ENCODE measurements around the gene RERG.

RERG gene

GRCh38 chr12:15157269-15157671 is 63.9 kb downstream of the RERG start:
- TF ChIP-seq CTCF (IDR thresholded peaks at IDR 0.05; ENCODE audit: extremely low read depth, missing control alignments) = no peak
- no peak for DNase-seq (ENCODE audit: low spot score)

- DNase-seq (ENCODE audit: low spot score) = no peak
- no peak for TF ChIP-seq CTCF (IDR thresholded peaks at IDR 0.05; ENCODE audit: extremely low read depth, missing control alignments)
Measured at GRCh38 chr12:15155271-15155670, 65.9 kb downstream of the RERG start.

- DNase-seq (ENCODE audit: low spot score) = no peak
- TF ChIP-seq CTCF (IDR thresholded peaks at IDR 0.05; ENCODE audit: extremely low read depth, missing control alignments) = no peak
Measured at GRCh38 chr12:15154103-15154502, 67.1 kb downstream of the RERG start.

- no peak for TF ChIP-seq CTCF (IDR thresholded peaks at IDR 0.05; ENCODE audit: extremely low read depth, missing control alignments)
- DNase-seq (ENCODE audit: low spot score) = no peak
Measured at GRCh38 chr12:15152868-15153267, 68.3 kb downstream of the RERG start.

GRCh38 chr12:15152456-15152855 is 68.8 kb downstream of the RERG start:
- TF ChIP-seq CTCF (IDR thresholded peaks at IDR 0.05; ENCODE audit: extremely low read depth, missing control alignments) = no peak
- no peak for DNase-seq (ENCODE audit: low spot score)

- no peak for DNase-seq (ENCODE audit: low spot score)
- TF ChIP-seq CTCF (IDR thresholded peaks at IDR 0.05; ENCODE audit: extremely low read depth, missing control alignments) = no peak
Measured at GRCh38 chr12:15151161-15152091, 69.8 kb downstream of the RERG start.

- DNase-seq (ENCODE audit: low spot score) = no peak
- no peak for TF ChIP-seq CTCF (IDR thresholded peaks at IDR 0.05; ENCODE audit: extremely low read depth, missing control alignments)
Measured at GRCh38 chr12:15146585-15146984, 74.6 kb downstream of the RERG start.
